Activated T-helper 9 cell treated with anti-CD3 and anti-CD28 coated beads, Interleukin-2, amount 50 U/mL, for 16 hours (primary cell): Measurements from ENCODE around the gene ETFA.

ENCODE experiments used
- DNase-seq: peaks from one replicate; pipeline ENCODE4 v3.0.0-alpha.2; 2020; ENCODE audit warnings: low read depth

Gene ETFA

GRCh38 chr15:76195506-76196268 is 115.6 kb downstream of the ETFA start:
- no peak for DNase-seq

- no peak for DNase-seq
Observed at GRCh38 chr15:76193934-76194333, 117.3 kb downstream of the ETFA start.

- DNase-seq: no peak
Observed at GRCh38 chr15:76192715-76193114, 118.6 kb downstream of the ETFA start.

- no peak for DNase-seq
Observed at GRCh38 chr15:76191539-76192244, 119.6 kb downstream of the ETFA start.

GRCh38 chr15:76190751-76191538 is 120.3 kb downstream of the ETFA start:
- peak; percentile 54 for DNase-seq

GRCh38 chr15:76190070-76190564 is 121.2 kb downstream of the ETFA start:
- no peak for DNase-seq

- DNase-seq: no peak
Observed at GRCh38 chr15:76189106-76189505, 122.2 kb downstream of the ETFA start.

- DNase-seq: no peak
Observed at GRCh38 chr15:76187163-76187562, 124.1 kb downstream of the ETFA start.

GRCh38 chr15:76185716-76186115 is 125.6 kb downstream of the ETFA start:
- no peak for DNase-seq

GRCh38 chr15:76184650-76185035 is 126.6 kb downstream of the ETFA start:
- DNase-seq: no peak

GRCh38 chr15:76183930-76184649 is 127.2 kb downstream of the ETFA start:
- DNase-seq: no peak

GRCh38 chr15:76181705-76182107 is 129.6 kb downstream of the ETFA start:
- no peak for DNase-seq

- DNase-seq: no peak
Observed at GRCh38 chr15:76180321-76180720, 130.9 kb downstream of the ETFA start.

- no peak for DNase-seq
Observed at GRCh38 chr15:76179023-76179422, 132.2 kb downstream of the ETFA start.

GRCh38 chr15:76178296-76179000 is 132.8 kb downstream of the ETFA start:
- DNase-seq: no peak

- no peak for DNase-seq
Observed at GRCh38 chr15:76177491-76178040, 133.7 kb downstream of the ETFA start.

GRCh38 chr15:76176487-76177085 is 134.7 kb downstream of the ETFA start:
- no peak for DNase-seq

- DNase-seq: no peak
Observed at GRCh38 chr15:76176059-76176458, 135.2 kb downstream of the ETFA start.

GRCh38 chr15:76175442-76175841 is 135.8 kb downstream of the ETFA start:
- no peak for DNase-seq

- no peak for DNase-seq
Observed at GRCh38 chr15:76174654-76175053, 136.6 kb downstream of the ETFA start.
